PFSK-1 (cell line): ENCODE measurements around the gene NRXN3.

Experiments used
- FOXP2 ChIP-seq: optimal IDR thresholded peaks from 2 replicates; pipeline ENCODE3; 2011; ENCODE audit warnings: borderline replicate concordance, control low read depth, inconsistent platforms; ENCODE audit not compliant: insufficient read depth; ENCODE audit errors: extremely low read length, extremely low read depth
- POLR2AphosphoS5 ChIP-seq: IDR thresholded peaks from 2 replicates; pipeline ENCODE4 v1.6.1; 2012; ENCODE audit warnings: low read depth, mild to moderate bottlenecking, control low read depth, low read length, moderate library complexity
- REST ChIP-seq, 2 experiments: IDR thresholded peaks; 2 replicates each; pipeline versions ENCODE4 v1.6.1 to v1.8.0; 2011 to 2012; ENCODE audit warnings: low read depth in 2 of 2, low read length in 2 of 2, control low read depth in 1 of 2, inconsistent platforms in 1 of 2, mild to moderate bottlenecking in 1 of 2, moderate library complexity in 1 of 2; ENCODE audit not compliant: insufficient read depth in 1 of 2
- SIN3A ChIP-seq: IDR thresholded peaks from 2 replicates; pipeline ENCODE4 v1.6.1; 2012; ENCODE audit warnings: mild to moderate bottlenecking, low read length, moderate library complexity, borderline replicate concordance; ENCODE audit not compliant: insufficient read depth
- TAF1 ChIP-seq: IDR thresholded peaks from 2 replicates; pipeline ENCODE4 v1.6.1; 2012; ENCODE audit warnings: low read length, control low read depth, borderline replicate concordance; ENCODE audit not compliant: insufficient read depth

Gene NRXN3

GRCh38 chr14:78790271-78790670 is 620.1 kb downstream of the NRXN3 start:
- TF ChIP-seq REST (IDR thresholded peaks at IDR 0.05; ENCODE audit: insufficient read depth in 1 of 2, low read depth in 2 of 2, low read length in 2 of 2) (no peak), FOXP2 (no peak), SIN3A (no peak), POLR2AphosphoS5 (no peak), TAF1 (no peak)

DNA sequence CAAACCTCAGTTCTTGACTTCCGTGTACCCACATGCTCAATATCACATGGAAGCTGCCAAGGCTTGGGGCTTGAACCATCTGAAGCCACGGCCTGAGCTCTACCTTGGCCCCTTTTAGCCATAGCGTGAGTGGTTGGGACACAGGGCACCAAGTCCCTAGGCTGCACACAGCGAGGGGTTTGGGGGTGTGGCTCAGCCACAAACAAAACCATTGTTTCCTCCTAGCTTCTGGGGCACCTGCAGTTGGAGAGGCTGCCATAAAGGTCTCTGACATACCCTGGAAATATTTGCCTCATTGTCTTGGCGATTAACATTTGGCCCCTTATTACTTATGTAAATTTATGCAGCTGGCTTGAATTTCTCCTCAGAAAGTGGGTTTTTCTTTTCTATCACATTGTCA is 628.6 kb downstream of the NRXN3 start:
- no peak for TF ChIP-seq TAF1

- no peak for TF ChIP-seq TAF1
- TF ChIP-seq REST (IDR thresholded peaks at IDR 0.05; ENCODE audit: insufficient read depth in 1 of 2, low read depth in 2 of 2, low read length in 2 of 2) = no peak
- no peak for TF ChIP-seq SIN3A
- TF ChIP-seq FOXP2 = no peak
- no peak for TF ChIP-seq POLR2AphosphoS5
Measured at GRCh38 chr14:78805570-78805969, 635.4 kb downstream of the NRXN3 start.

- TF ChIP-seq TAF1 (no peak), FOXP2 (no peak), POLR2AphosphoS5 (no peak), SIN3A (no peak), REST (IDR thresholded peaks at IDR 0.05; ENCODE audit: insufficient read depth in 1 of 2, low read depth in 2 of 2, low read length in 2 of 2) (no peak)
Measured at GRCh38 chr14:78823035-78823434, 652.9 kb downstream of the NRXN3 start.

GRCh38 chr14:78823516-78823915 is 653.3 kb downstream of the NRXN3 start:
- TF ChIP-seq FOXP2 (no peak), REST (IDR thresholded peaks at IDR 0.05; ENCODE audit: insufficient read depth in 1 of 2, low read depth in 2 of 2, low read length in 2 of 2) (no peak), SIN3A (no peak), POLR2AphosphoS5 (no peak), TAF1 (no peak)

- TF ChIP-seq TAF1 (no peak), FOXP2 (no peak), POLR2AphosphoS5 (no peak), SIN3A (no peak), REST (IDR thresholded peaks at IDR 0.05; ENCODE audit: insufficient read depth in 1 of 2, low read depth in 2 of 2, low read length in 2 of 2) (no peak)
Measured at GRCh38 chr14:78829274-78829673, 659.1 kb downstream of the NRXN3 start.
